DMS53 treated with DMSO at 0.1 percent for 48 hours (cell line): ENCODE measurements around the gene ATG12.
"Not testable (repeated sequence)": the region's sequence is repeated elsewhere in the genome, so short reads cannot be mapped to it uniquely, and the experiment has no call there.

Experiments used
- DNase-seq: peaks from one replicate; lab custom pipeline; 2025; ENCODE audit not compliant: unreplicated experiment; lab: John Stamatoyannopoulos, UW

The ATG12 gene

DNA sequence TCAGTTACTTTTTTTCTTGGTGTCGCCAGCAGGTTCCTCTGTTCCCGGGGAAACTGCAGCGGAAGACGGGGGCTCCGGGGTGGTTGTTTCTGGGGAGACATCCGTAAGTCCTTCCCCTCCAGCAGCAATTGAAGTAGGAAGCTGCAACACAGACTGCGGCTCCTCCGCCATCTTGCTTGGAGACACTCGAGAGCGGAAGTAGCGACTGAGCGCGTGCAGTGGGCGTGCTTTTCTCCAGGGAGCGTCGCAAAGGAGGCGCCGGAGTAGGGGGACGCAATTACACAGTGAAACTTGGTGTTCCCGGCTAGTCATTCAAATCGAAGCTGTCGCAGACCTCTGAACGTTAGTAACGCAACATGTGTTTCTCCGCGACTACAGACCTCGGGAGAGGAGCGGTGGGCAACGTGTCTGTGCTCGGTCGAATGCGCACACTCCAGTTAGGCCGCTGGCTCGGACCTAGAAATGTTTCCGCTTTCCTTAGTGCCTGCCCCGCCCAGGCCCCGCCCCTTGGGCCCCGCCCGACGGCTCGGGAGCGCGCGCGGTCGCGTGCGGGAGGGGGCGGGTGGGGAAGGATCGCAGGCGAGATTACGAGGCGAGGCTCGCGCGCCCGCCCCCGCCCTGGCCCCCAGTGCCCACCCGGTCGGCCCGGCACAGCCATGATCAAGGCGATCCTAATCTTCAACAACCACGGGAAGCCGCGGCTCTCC is at the start of gene ATG12, which contains the start of gene AP3S1:
TSS of gene ATG12 (minus strand) at position 184 of the 707 bp plus-strand sequence. CDS start at position 171, 13 bp downstream.
TSS of gene AP3S1 (plus strand) at position 554 of the 707 bp plus-strand sequence. CDS start at position 657, 103 bp downstream.
- DNase-seq, result peak; percentile 89

DNA sequence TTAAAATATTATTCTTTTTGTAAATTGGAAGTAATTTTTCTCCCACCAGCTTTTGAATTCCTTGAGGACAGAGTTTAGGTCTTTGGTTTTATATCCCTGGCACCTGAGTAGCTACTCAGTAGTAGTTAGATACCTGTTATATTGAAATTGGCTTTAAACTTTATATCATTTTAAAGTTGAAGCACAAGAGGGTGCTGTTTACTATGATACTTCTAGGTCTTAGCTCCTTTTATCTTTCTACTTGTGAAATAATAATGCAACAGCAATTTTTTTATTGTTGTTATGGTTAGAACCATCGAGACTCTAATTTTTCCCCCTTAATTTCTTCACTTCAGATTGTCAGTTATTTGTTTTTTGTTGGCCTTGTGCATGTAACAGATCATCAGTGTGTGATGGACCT is 46.7 kb upstream of the ATG12 start:
- peak; percentile 8 for DNase-seq

DNA sequence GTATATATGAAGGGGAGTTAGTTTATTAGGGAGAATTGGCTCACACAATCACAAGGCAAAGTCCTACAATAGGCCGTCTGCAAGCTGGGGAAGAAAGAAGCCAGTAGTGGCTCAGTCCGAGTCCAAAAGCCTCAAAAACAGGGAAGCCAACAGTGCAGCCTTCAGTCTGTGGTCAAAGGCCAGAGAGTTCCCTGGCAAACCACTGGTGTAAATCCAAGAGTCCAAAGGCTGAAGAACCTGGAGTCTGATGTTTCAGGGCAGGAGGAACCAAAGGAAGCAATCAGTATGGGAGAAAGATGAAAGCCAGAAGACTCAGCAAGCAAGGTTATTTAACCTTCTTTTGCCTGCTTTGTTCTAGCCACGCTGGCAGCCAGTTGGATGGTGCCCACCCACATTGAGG is 43.8 kb upstream of the ATG12 start:
- not testable (repeated sequence) for DNase-seq

DNA sequence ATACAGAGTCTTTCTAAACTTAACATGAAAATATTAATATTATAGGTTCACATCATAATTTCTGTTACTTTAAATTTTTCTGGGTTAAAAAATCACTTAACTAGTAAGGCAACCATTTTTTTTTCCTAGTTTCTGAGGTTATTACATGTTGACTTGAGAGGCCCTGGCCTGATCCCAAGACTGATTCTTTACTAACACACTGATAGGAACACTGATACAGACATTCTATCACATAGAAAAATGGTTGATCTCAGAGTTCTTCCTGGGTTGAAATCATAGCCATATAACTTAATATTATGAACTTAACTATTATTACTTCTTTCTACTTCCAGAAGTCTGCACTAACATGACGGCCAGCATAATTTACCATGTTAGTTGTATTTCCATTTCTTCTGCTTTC is 43.3 kb upstream of the ATG12 start:
- no peak for DNase-seq

DNA sequence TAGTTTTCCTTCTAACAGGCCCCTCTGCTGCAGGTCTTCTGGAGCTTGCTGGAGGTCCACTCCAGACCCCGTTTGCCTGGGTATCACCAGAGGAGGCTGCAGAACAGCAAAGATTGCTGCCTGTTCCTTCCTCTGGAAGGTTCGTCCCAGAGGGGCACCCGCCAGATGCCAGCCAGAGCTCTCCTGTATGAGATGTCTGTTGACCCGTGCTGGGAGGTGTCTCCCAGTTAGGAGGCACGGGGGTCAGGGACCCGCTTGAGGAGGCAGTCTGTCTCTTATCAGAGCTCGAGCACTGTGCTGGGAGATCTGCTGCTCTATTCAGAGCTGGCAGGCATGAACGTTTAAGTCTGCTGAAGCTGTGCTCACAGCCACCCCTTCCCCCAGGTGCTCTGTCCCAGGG is 41.1 kb upstream of the ATG12 start:
- not testable (repeated sequence) for DNase-seq

DNA sequence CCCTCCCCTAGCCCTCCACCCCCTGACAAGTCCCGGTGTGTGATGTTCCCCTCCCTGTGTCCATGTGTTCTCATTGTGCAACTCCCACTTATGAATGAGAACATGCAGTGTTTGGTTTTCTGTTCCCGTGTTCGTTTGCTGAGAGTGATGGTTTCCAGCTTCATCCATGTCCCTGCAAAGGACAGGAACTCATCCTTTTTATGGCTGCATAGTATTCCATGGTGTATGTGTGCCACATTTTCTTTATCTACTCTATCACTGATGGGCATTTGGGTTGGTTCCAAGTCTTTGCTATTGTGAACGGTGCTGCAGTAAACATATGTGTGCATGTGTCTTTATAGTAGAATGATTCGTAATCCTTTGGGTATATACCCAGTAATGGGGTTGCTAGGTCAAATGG is 36.0 kb upstream of the ATG12 start:
- not testable (repeated sequence) for DNase-seq

DNA sequence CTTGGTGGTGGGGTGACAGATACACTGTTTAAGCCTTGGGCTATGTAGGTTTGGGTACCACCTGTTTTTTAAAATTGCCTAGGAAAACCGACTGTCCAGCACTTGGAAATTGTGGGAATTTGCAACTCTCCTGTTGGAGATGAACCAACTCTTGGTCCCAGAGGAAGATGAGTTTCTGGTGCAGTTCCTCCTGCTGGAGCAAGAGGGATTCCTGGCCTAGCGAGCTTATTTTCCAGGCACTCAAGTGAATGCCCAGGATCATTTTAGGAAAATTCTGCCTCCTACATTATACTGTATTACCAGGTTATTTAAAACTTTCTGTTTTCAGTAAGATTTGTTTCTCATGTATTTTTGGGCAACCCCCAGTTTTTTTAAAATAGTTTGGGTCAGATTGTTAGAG is 34.1 kb upstream of the ATG12 start:
- DNase-seq, result no peak

DNA sequence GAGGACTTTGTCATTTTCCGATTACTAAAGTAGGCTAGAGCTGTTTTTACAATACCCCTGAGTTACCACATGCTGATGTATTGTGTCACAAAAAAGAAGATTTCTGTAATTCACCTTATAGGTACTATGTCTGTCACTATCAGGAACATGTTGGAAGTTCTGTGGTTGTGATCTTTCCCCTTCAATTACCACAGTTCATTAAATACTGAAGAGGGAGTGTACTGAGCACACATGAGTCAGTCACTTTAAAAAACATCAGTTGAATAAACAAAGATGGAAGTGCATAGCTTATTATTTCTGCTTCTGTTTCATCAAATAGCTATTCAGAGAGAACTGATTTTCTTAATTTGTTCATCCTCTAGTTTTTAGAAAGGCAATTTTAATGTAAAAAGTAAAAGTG is 32.0 kb upstream of the ATG12 start:
- peak; percentile 89 for DNase-seq

DNA sequence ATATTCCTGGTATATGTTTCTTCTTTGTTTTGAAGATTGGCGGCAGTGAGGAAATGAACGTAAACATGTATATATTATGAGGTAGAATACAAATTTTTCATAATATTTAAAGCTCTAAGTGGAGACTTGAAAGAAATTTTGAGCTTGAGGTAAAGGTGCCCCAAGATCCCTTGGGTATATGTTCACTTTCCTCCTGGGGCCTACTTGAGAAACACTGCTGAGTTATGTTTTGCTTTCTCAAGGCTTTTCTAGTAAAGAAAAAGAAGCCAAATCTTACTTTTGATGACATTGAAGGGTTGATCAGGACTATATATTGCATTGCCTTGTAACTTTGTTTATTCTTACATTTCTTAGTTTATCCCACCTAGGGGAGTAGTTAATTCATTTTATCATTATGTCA is 31.1 kb upstream of the ATG12 start:
- DNase-seq, result no peak

DNA sequence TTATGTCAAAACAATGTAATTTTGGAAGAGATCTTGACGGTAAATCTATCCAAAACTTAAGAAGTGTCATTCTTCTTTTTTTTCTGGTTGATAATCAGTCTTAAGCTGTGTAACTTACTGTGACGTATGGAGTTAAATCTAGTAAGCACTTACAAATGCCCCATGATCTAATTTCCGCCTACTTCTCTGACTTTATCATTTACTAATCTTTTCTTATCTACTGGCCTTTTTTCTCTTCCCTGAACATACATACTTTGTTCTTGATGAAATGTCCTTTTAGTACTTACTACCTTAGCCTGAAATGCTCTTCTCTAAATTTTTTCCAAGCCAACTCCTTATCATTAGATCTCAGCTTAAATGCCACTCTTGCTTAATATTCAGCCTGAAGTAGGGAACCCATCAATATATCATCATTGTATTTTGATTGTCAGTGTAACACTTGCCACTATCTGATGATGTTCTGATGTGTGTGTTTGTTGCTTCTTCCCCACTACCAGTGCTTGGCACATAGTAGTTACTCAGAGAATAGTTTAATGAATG is 28.0 kb upstream of the ATG12 start:
- DNase-seq, result no peak

DNA sequence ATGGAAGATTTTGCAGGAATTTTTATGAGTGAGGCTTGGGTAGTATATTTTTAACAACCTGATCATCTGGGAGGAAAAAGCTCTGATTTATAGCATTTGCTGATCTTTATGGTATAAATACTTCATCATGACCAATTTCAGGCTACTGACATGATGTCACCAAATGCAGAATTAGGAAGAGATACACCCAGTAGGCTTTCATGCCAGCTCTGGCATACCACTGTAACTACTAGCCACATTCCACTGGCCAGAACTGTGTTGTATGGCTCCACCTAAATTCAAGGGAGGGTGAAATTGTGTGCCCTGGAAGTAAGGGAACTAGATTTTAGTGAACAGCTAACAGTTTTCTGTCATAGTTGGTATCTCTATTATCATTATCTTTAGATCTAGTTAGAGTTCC is 18.0 kb upstream of the ATG12 start:
- no peak for DNase-seq

DNA sequence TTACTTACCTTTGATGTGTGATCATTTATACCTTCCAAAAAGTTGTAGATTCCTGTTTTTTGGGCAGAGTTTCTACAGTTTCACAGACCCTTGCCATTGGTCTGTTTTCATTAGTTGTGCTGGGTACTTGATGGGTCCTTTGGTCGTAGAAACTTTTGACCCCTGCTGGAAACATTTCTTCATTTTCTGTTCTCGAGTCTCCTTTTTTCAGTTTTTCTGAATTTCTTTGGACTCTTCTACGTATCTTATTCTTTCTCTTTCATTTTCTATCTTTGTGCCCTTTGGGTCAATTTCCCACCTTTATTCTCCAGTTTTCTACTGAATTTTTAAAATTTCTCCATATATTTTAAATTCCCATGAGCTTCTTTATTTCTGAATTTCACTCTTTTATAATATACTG is 17.0 kb upstream of the ATG12 start:
- no peak for DNase-seq

DNA sequence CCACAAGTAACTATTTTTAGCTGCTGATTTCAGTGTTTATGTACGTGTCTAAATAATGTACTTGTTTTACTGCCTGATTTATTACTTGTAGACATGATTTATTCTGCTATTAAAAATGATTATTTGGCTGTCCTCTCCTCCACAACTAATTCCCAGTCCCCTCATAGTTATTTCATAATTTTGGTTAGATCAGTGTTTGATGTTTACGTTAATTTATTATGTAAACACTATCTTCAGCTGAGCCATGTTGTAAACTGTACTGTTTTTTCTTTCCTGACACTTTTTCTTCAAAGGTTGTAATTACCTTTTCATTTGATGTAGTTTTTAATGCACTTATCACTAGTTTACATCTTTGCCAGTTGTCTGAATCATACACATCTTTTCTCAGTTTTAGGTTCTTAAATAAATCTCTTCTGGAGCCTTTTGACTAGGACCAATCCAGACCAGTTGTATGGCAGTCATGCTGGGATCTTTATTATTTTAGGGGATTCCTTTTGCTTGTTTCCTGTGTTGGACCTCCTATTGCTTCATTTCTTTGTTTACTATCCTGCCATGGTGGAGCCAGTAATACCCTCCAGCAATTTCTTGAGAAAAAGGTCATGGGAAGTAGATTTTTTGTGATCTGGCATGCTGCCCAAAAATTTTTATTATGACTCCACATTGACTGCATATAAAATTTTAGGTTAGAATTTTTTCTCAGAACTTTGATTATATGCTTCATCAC is 16.4 kb upstream of the ATG12 start:
- DNase-seq, result no peak

DNA sequence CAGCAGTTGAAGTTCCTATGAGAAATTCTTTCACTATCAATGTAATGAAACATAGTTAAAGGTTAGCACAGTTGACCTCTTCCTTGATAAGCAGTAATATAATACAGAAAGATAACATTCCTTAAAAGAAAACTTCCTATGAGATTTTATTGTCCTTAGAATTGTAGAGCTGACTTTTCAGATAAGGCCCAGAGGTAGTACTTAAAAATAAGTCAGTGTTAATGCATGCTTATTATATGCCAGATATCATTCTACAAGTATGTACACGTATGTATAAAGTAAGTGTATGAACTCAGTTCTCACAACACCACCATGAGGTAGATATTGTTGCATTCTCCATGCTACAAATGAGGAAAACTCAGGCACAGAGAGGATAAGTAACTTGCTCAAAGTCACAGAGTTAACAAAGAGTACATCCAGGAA is 15.7 kb upstream of the ATG12 start:
- no peak for DNase-seq

DNA sequence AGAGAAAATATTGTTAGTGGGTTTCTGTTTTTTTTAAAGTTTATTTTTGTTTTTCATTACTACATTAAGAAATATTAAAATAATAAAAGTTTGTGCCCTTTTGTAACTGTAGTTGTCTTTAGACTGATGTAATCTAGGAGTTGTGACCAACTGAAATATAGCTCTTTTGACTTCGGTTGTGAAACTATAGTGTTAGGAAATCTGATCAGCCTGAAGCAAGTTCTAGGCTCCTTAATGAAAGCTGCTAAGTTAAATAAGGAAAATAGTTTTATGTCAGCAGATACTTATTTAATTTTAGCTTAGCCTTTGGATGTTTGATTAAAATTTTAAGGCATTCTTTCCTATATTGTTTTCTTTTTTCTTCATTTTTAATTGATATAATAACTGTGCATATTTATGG is 14.6 kb upstream of the ATG12 start:
- DNase-seq, result no peak

DNA sequence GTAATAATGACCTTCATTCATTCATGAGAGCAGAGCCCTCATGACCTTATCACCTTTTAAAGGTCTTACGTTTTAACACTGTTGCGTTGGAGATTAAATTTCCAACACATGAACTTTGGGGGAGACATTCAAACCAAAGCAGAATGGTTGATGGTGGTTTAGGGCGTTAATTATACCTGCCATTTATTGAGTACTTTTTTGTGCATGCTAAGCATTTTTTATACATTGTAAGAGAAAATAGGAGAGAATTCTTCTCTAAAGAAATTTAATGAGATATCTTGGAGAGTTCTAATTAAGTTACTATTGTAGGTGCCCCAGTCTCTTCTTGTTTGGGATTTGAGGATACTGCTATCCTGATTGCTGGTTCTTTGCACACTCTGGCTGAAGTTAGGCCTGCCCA is 12.8 kb upstream of the ATG12 start:
- no peak for DNase-seq

DNA sequence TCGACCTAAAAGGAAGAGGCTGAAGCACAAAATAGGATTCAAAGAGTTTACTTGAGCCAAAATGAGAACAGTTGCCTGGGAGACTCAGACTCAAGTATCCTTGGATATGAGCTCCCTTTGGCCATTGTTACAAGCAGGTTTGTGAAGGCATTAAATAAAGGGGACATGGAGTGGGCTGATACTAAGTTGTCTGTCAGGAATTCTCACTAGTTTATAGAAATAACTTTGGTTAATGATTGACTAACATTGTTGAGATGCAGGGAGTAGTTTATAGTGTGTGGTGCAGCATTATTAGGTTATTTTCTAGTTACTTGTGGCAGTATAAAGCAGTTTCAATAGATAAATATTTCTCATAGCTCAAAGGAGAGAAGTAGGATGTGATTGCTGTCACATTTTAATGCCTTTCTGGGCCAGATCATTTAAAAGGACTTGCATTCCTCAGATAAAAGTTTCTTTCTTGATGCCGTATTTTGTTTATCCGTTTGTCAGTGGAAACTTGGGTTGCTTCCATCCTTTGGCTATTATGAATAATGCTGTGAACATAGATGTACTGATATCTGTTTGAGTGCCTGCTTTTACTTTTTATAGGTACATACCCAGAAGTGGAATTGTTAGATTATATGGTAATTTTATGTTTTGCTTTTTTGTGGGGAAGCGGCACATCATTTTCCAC is 9.5 kb upstream of the ATG12 start:
- peak; percentile 37 for DNase-seq

DNA sequence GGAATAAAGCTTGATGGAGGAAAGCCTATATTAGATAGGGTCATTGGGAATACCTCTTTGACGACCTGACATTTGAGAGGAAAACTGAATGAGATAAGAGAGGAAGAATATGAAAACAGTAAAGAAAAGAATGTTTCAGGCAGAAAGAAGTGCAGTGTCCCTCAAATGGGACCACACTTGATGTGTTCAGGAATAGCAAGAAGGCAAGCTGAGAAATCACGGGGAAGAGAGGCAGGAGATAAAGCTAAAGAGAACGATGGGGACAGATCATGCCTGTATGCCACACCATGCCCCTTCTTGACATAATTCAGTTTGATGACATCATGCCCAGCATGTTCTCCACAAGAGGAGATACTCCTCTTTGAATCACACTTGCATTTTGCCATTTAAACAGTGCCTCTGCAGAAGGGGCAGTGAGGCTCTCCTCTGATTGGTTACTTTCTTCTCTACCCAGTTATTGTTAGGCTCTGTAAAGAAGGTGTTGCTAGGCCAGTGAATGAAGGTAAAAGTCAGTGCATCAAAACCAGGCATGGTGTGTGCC is 8.0 kb upstream of the ATG12 start:
- DNase-seq, result no peak

DNA sequence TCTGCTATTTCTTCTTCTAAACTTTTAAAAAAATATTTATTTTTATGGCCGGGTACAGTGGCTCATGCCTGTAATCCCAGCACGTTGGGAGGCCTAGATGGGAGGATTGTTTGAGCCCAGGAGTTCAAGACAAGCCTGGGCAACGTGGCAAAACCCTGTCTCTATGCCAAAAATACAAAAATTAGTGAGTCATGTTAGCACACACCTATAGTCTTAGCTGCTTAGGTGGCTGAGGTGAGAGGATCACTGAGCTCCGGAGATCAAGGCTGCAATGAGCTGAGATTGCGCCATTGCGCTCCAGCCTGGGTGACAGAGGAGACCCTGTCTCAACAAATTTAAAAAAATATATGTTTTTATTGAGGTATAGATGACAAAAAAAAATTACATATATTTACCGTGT is 5.9 kb upstream of the ATG12 start:
- no peak for DNase-seq

DNA sequence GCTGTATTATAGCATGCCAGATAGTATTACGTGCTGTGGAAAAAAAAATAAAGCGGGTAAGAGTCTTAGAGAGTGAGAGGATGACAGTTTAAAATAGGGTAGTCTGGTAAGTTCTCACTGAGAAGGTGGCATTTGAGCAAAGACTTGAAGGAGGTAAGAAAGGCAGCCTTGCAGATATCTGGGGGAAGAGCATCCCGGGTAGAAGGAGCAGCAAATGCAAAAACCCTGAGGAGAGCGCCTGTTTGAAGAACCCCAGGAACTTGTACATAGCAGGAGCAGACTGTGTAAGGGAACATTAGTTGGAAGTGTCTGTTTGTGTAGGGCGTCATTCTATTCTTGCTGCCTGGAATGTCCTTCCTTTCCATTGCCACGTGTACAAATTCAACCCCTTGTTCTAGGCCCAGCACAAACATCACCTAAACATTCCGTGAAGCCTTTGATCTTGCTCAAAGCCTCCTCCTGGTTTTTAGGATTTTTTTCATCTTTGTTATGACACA is 3.0 kb upstream of the ATG12 start:
- no peak for DNase-seq

DNA sequence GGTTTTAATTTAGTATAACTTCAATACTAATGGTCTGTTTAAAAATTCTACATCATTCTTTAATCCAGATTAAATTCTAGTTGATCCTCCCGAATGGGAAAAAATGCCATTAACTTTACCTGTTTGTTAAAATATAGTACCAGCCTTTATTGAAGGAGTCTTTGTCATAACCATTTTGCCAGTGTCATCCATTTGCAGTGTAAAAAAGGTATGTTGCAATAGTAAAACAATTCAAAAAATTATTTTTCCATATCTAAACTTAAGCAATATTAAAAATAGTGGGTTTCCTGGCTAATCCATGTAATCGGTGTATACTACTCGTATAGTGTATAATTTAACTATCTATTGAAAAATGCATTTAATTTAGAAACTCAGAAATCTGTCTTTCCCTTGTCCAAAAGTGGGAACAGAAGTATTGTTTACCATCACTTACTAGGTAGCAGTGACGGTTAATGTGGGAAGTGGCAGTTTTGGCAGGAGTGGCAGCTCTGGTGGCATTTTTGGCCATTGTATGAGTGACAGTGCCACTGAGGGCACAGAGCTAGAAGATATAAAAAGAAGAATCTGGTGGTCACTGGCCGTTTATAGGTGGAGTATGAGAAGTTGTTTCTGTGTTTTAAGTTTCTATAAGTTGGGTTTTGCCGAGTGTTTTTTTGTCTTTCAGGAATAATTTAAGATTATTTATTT is 2.2 kb upstream of the ATG12 start:
- DNase-seq, result no peak
